Measurements from ENCODE around the gene NUDT3. TPM values are rescaled to one million over a fixed set of nuclear protein-coding genes. Genes with fewer than 3 reads are reported as not detected.
"Not testable (repeated sequence)": the region's sequence is repeated elsewhere in the genome, so short reads cannot be mapped to it uniquely, and the experiment has no call there.

NUDT3 gene
- total RNA-seq, 1 donor from 2014 or later: 37.1 TPM

- no peak for DNase-seq (ENCODE audit: low read depth, low spot score)
Observed at GRCh38 chr6:34346175-34347119, 46.0 kb downstream of the NUDT3 start.

GRCh38 chr6:34343806-34344205, 48.7 kb downstream of the NUDT3 start:
- peak; percentile 7 for DNase-seq (ENCODE audit: low read depth, low spot score)

GRCh38 chr6:34342247-34342646, 50.2 kb downstream of the NUDT3 start:
- no peak for DNase-seq (ENCODE audit: low read depth, low spot score)

GRCh38 chr6:34341481-34341971, 50.9 kb downstream of the NUDT3 start:
- peak; percentile 58 for DNase-seq (ENCODE audit: low read depth, low spot score)

- DNase-seq (ENCODE audit: low read depth, low spot score): no peak
Observed at GRCh38 chr6:34340906-34341480, 51.5 kb downstream of the NUDT3 start.

- DNase-seq (ENCODE audit: low read depth, low spot score): no peak
Observed at GRCh38 chr6:34340394-34340793, 52.1 kb downstream of the NUDT3 start.

GRCh38 chr6:34339971-34340370, 52.5 kb downstream of the NUDT3 start:
- no peak for DNase-seq (ENCODE audit: low read depth, low spot score)

GRCh38 chr6:34339432-34339831, 53.0 kb downstream of the NUDT3 start:
- no peak for DNase-seq (ENCODE audit: low read depth, low spot score)

GRCh38 chr6:34338811-34339210, 53.7 kb downstream of the NUDT3 start:
- DNase-seq (ENCODE audit: low read depth, low spot score): no peak

GRCh38 chr6:34338377-34338776, 54.1 kb downstream of the NUDT3 start:
- DNase-seq (ENCODE audit: low read depth, low spot score): no peak

- no peak for DNase-seq (ENCODE audit: low read depth, low spot score)
Observed at GRCh38 chr6:34334796-34335416, 57.6 kb downstream of the NUDT3 start.

GRCh38 chr6:34333858-34334257, 58.6 kb downstream of the NUDT3 start:
- DNase-seq (ENCODE audit: low read depth, low spot score): no peak

GRCh38 chr6:34332251-34333198, 59.9 kb downstream of the NUDT3 start:
- DNase-seq (ENCODE audit: low read depth, low spot score): no peak

GRCh38 chr6:34331371-34332050, 61.0 kb downstream of the NUDT3 start:
- peak; percentile 3 for DNase-seq (ENCODE audit: low read depth, low spot score)

- DNase-seq (ENCODE audit: low read depth, low spot score): not testable (repeated sequence)
Observed at GRCh38 chr6:34329814-34330213, 62.7 kb downstream of the NUDT3 start.

- DNase-seq (ENCODE audit: low read depth, low spot score): no peak
Observed at GRCh38 chr6:34328969-34329368, 63.5 kb downstream of the NUDT3 start.

- DNase-seq (ENCODE audit: low read depth, low spot score): not testable (repeated sequence)
Observed at GRCh38 chr6:34327313-34328205, 64.9 kb downstream of the NUDT3 start.

- DNase-seq (ENCODE audit: low read depth, low spot score): no peak
Observed at GRCh38 chr6:34325633-34326032, 66.8 kb downstream of the NUDT3 start.

GRCh38 chr6:34324738-34325444, 67.6 kb downstream of the NUDT3 start:
- DNase-seq (ENCODE audit: low read depth, low spot score): no peak
